PC-9 (cell line): ENCODE measurements around the gene ADAMTS12.

Experiments
- EZH2 ChIP-seq: fragments of 200-600 bp; sonication (generic); IDR thresholded peaks from 2 replicates; pipeline ENCODE4 v1.8.0; 2017; ENCODE audit warnings: antibody characterized with exemption, low read depth
- TF ChIP-seq, protein P1 (sequence below): fragments of 200-600 bp; sonication (generic); conservative IDR thresholded peaks from 2 replicates; pipeline ENCODE4 v1.6.1; 2017; ENCODE audit warnings: mixed run types, antibody characterized with exemption, mild to moderate bottlenecking, moderate library complexity

DNA sequence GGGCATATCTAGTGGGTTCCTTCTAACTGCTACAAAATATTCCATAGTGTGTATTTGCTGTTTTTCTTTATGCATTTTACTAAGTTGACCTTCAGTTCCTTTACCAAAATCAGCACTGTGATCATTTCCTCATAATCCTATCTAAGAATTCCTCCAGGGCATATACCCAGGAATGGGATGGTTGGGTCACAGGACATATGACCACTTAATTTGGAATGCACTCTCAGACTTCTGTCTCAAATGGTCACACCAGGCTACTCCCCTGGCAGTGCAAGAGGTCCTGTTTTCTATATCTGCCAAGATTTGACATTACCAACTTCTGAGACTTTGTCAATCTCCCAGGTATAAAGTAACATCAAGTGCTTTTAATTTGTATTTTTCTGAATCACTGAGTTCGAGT is 63.9 kb downstream of the ADAMTS12 start:
- TF ChIP-seq, protein P1, sequence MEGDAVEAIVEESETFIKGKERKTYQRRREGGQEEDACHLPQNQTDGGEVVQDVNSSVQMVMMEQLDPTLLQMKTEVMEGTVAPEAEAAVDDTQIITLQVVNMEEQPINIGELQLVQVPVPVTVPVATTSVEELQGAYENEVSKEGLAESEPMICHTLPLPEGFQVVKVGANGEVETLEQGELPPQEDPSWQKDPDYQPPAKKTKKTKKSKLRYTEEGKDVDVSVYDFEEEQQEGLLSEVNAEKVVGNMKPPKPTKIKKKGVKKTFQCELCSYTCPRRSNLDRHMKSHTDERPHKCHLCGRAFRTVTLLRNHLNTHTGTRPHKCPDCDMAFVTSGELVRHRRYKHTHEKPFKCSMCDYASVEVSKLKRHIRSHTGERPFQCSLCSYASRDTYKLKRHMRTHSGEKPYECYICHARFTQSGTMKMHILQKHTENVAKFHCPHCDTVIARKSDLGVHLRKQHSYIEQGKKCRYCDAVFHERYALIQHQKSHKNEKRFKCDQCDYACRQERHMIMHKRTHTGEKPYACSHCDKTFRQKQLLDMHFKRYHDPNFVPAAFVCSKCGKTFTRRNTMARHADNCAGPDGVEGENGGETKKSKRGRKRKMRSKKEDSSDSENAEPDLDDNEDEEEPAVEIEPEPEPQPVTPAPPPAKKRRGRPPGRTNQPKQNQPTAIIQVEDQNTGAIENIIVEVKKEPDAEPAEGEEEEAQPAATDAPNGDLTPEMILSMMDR, result no peak
- no peak for TF ChIP-seq EZH2
